HG02852 (cell line): ENCODE data around the gene ZBTB42.
A peak's percentile ranks its signal among the peaks of the same experiment; 100 is the strongest.

Experiments
- ATAC-seq: cut with Tn5 transposase; IDR thresholded peaks from one replicate; pipeline ENCODE4 v1.9.1; 2021; ENCODE audit warnings: mild to moderate bottlenecking, moderate library complexity; ENCODE audit not compliant: unreplicated experiment

The ZBTB42 gene

GRCh38 chr14:104800771-104801519 lies at the start of gene ZBTB42:
Gene ZBTB42, plus strand, starts transcription at chr14:104801101. Its CDS starts 97 bp downstream, at chr14:104801198.
- peak; percentile 30 for ATAC-seq

GRCh38 chr14:104751539-104752422 lies 49.1 kb upstream of the ZBTB42 start:
- ATAC-seq: no peak

- no peak for ATAC-seq
Measured at GRCh38 chr14:104752423-104752734, 48.5 kb upstream of the ZBTB42 start.

GRCh38 chr14:104752735-104753527 lies 48.0 kb upstream of the ZBTB42 start, which contains the start of gene SIVA1:
Gene SIVA1, plus strand, starts transcription at chr14:104753147. Its CDS starts 55 bp downstream, at chr14:104753202.
- ATAC-seq: peak; percentile 84

GRCh38 chr14:104753528-104754212 lies 47.2 kb upstream of the ZBTB42 start:
- no peak for ATAC-seq

GRCh38 chr14:104754213-104754851 lies 46.6 kb upstream of the ZBTB42 start:
- ATAC-seq: no peak

GRCh38 chr14:104755621-104756020 lies 45.3 kb upstream of the ZBTB42 start:
- ATAC-seq: no peak

- no peak for ATAC-seq
Measured at GRCh38 chr14:104756477-104757237, 44.2 kb upstream of the ZBTB42 start.

GRCh38 chr14:104757238-104757585 lies 43.7 kb upstream of the ZBTB42 start:
- no peak for ATAC-seq

GRCh38 chr14:104757681-104758392 lies 43.1 kb upstream of the ZBTB42 start:
- ATAC-seq: no peak

GRCh38 chr14:104758981-104759969 lies 41.6 kb upstream of the ZBTB42 start:
- ATAC-seq: no peak

- no peak for ATAC-seq
Measured at GRCh38 chr14:104765517-104765916, 35.4 kb upstream of the ZBTB42 start.

GRCh38 chr14:104766256-104766862 lies 34.5 kb upstream of the ZBTB42 start:
- no peak for ATAC-seq

- no peak for ATAC-seq
Measured at GRCh38 chr14:104766863-104767633, 33.9 kb upstream of the ZBTB42 start.

- ATAC-seq: no peak
Measured at GRCh38 chr14:104767634-104767918, 33.3 kb upstream of the ZBTB42 start.

GRCh38 chr14:104768437-104769323 lies 32.2 kb upstream of the ZBTB42 start:
- ATAC-seq: peak; percentile 61
